ENCODE measurements around the gene UNC5C. TPM values are rescaled to one million over a fixed set of nuclear protein-coding genes. Genes with fewer than 3 reads are reported as not detected.

UNC5C gene
- total RNA-seq, 4 donors from 2014 or later, result 1.2 to 5.0 (median 3.0) TPM

GRCh38 chr4:95444812-95445211, 104.0 kb downstream of the UNC5C start:
- no peaks in the 10 kb centered on the region for H3K27me3 ChIP-seq
- no peaks in the 10 kb centered on the region for H3K9me3 ChIP-seq
- TF ChIP-seq POLR2A (IDR thresholded peaks at IDR 0.05) (no peak), EP300 (IDR thresholded peaks at IDR 0.05) (no peak)
- TF ChIP-seq, protein P1, sequence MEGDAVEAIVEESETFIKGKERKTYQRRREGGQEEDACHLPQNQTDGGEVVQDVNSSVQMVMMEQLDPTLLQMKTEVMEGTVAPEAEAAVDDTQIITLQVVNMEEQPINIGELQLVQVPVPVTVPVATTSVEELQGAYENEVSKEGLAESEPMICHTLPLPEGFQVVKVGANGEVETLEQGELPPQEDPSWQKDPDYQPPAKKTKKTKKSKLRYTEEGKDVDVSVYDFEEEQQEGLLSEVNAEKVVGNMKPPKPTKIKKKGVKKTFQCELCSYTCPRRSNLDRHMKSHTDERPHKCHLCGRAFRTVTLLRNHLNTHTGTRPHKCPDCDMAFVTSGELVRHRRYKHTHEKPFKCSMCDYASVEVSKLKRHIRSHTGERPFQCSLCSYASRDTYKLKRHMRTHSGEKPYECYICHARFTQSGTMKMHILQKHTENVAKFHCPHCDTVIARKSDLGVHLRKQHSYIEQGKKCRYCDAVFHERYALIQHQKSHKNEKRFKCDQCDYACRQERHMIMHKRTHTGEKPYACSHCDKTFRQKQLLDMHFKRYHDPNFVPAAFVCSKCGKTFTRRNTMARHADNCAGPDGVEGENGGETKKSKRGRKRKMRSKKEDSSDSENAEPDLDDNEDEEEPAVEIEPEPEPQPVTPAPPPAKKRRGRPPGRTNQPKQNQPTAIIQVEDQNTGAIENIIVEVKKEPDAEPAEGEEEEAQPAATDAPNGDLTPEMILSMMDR (IDR thresholded peaks at IDR 0.05), result no peak
- peaks cover 0 to 4% (median 0%) of the 10 kb centered on the region in 4 donors for H3K4me1 ChIP-seq
- DNase-seq (ENCODE audit: low spot score in 2 of 2), result no peak
- 97% methylated on average over 5 of the region's 5 CpGs for WGBS, 2 donors
- H3K4me3 ChIP-seq, result no peak overlapping the region
- H3K27ac ChIP-seq, result no peak overlapping the region
- H3K36me3 ChIP-seq, result no peaks in the 10 kb centered on the region

- Histone ChIP-seq H3K9me3 (no peaks in the 10 kb centered on the region), H3K27ac (no peak overlapping the region), H3K36me3 (no peaks in the 10 kb centered on the region), H3K27me3 (no peaks in the 10 kb centered on the region), H3K4me3 (no peak overlapping the region), H3K4me1 (peaks cover 0 to 6% (median 0%) of the 10 kb centered on the region in 4 donors)
- no peak for DNase-seq (ENCODE audit: low spot score in 2 of 2)
- TF ChIP-seq EP300 (IDR thresholded peaks at IDR 0.05), result no peak
- TF ChIP-seq, protein P1 (IDR thresholded peaks at IDR 0.05), result no peak
- no peak for TF ChIP-seq POLR2A (IDR thresholded peaks at IDR 0.05)
- WGBS, 2 donors, result 61 to 65% methylated on average over 4 of the region's 4 CpGs
Measured at GRCh38 chr4:95439896-95440295, 108.9 kb downstream of the UNC5C start.

- Histone ChIP-seq H3K4me1 (peaks cover 0 to 6% (median 0%) of the 10 kb centered on the region in 4 donors), H3K27me3 (no peaks in the 10 kb centered on the region), H3K27ac (no peak overlapping the region), H3K36me3 (no peaks in the 10 kb centered on the region), H3K4me3 (no peak overlapping the region), H3K9me3 (no peaks in the 10 kb centered on the region)
- TF ChIP-seq EP300 (IDR thresholded peaks at IDR 0.05), result no peak
- no peak for TF ChIP-seq POLR2A (IDR thresholded peaks at IDR 0.05)
- TF ChIP-seq, protein P1 (IDR thresholded peaks at IDR 0.05), result no peak
- WGBS, 2 donors, result 42 to 51% methylated on average over 2 of the region's 2 CpGs
- DNase-seq (ENCODE audit: low spot score in 2 of 2), result no peak
Measured at GRCh38 chr4:95439071-95439470, 109.7 kb downstream of the UNC5C start.

DNA sequence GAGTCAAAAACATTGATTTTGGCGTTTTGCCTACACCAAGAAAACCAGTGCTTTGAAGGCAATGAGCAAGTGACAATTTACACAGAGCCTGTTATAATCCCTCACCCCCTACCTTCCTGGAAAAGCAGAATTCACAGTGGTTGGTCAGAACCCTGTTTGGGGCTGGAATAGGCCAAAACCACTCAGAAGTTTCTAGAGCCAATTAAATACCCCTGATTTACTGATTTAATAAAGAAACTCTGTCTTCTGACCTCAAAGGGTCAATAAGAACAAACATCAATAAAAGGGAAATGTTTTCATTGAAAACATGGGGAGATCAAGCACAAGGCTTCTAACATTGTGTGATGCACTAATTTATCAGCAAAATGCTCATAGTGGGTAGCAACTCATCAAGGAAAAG, 116.3 kb downstream of the UNC5C start:
- no peaks in the 10 kb centered on the region for H3K9me3 ChIP-seq
- no peak overlapping the region for H3K27ac ChIP-seq
- no peaks in the 10 kb centered on the region for H3K4me1 ChIP-seq
- DNase-seq (ENCODE audit: low spot score in 2 of 2), result no peak
- no peaks in the 10 kb centered on the region for H3K36me3 ChIP-seq
- H3K4me3 ChIP-seq, result no peak overlapping the region
- no peaks in the 10 kb centered on the region for H3K27me3 ChIP-seq
- no peak for TF ChIP-seq EP300 (IDR thresholded peaks at IDR 0.05)
- TF ChIP-seq, protein P1 (IDR thresholded peaks at IDR 0.05), result no peak
- TF ChIP-seq POLR2A (IDR thresholded peaks at IDR 0.05), result no peak
- 77 to 78% methylated on average over 1 of the region's 1 CpG for WGBS, 2 donors

- no peaks in the 10 kb centered on the region for H3K27me3 ChIP-seq
- no peaks in the 10 kb centered on the region for H3K36me3 ChIP-seq
- 91 to 93% methylated on average over 2 of the region's 2 CpGs for WGBS, 2 donors
- no peak for TF ChIP-seq POLR2A (IDR thresholded peaks at IDR 0.05)
- TF ChIP-seq, protein P1 (IDR thresholded peaks at IDR 0.05), result no peak
- no peak for TF ChIP-seq EP300 (IDR thresholded peaks at IDR 0.05)
- H3K4me3 ChIP-seq, result no peak overlapping the region
- no peak overlapping the region for H3K27ac ChIP-seq
- H3K4me1 ChIP-seq, result no peaks in the 10 kb centered on the region
- H3K9me3 ChIP-seq, result no peaks in the 10 kb centered on the region
- no peak for DNase-seq (ENCODE audit: low spot score in 2 of 2)
Measured at GRCh38 chr4:95431678-95432077, 117.1 kb downstream of the UNC5C start.

All from tibial nerve (tissue), 4 donors.